ENCODE measurements around the gene SIMC1. TPM values are rescaled to one million over a fixed set of nuclear protein-coding genes. Genes with fewer than 3 reads are reported as not detected.
"Not testable (repeated sequence)": the region's sequence is repeated elsewhere in the genome, so short reads cannot be mapped to it uniquely, and the experiment has no call there.

The SIMC1 gene
- total and polyA plus RNA-seq, 8 donors: 6.1 to 58.3 (median 15.9) TPM

- H3K27ac ChIP-seq; H3K4me3 ChIP-seq; H3K27me3 ChIP-seq; DNase-seq; H3K4me1 ChIP-seq; H3K9me3 ChIP-seq; intact Hi-C loops (cut with DNase I; ENCODE audit: low total_unique reads); H3K36me3 ChIP-seq: not testable (repeated sequence)
- WGBS, 5 donors: 84 to 95% (median 90%) methylated on average over 7 to 8 of the region's 8 CpGs
Measured at GRCh38 chr5:176253370-176254065, 15.3 kb downstream of the SIMC1 start.

GRCh38 chr5:176254066-176254393 is 15.8 kb downstream of the SIMC1 start:
- H3K4me1 ChIP-seq; H3K27ac ChIP-seq; H3K9me3 ChIP-seq; H3K4me3 ChIP-seq; H3K27me3 ChIP-seq; H3K36me3 ChIP-seq; DNase-seq; intact Hi-C loops (cut with DNase I; ENCODE audit: low total_unique reads): not testable (repeated sequence)
- 28 to 51% (median 36%) methylated on average over 2 of the region's 2 CpGs for WGBS, 5 donors

GRCh38 chr5:176257871-176258505 is 19.8 kb downstream of the SIMC1 start:
- H3K36me3 ChIP-seq; H3K4me3 ChIP-seq; H3K27me3 ChIP-seq; intact Hi-C loops (cut with DNase I; ENCODE audit: low total_unique reads); H3K4me1 ChIP-seq; DNase-seq; H3K27ac ChIP-seq; H3K9me3 ChIP-seq: not testable (repeated sequence)
- WGBS, 5 donors: 92 to 99% (median 98%) methylated on average over 4 to 5 of the region's 5 CpGs

GRCh38 chr5:176260682-176261081 is 22.5 kb downstream of the SIMC1 start:
- H3K4me3 ChIP-seq; H3K36me3 ChIP-seq; H3K27ac ChIP-seq; DNase-seq; intact Hi-C loops (cut with DNase I; ENCODE audit: low total_unique reads); H3K4me1 ChIP-seq; H3K27me3 ChIP-seq; H3K9me3 ChIP-seq: not testable (repeated sequence)
- WGBS, 5 donors: 94 to 96% (median 95%) methylated on average over 4 to 5 of the region's 5 CpGs

GRCh38 chr5:176266448-176266847 is 28.2 kb downstream of the SIMC1 start:
- intact Hi-C loops (cut with DNase I; ENCODE audit: low total_unique reads); H3K4me3 ChIP-seq; H3K36me3 ChIP-seq; H3K4me1 ChIP-seq; H3K27me3 ChIP-seq; DNase-seq; H3K9me3 ChIP-seq; H3K27ac ChIP-seq: not testable (repeated sequence)
- WGBS, 5 donors: 86 to 100% methylated on average over 1 of the region's 1 CpG; no CpG with 5 or more reads in 3 of the 5 donors

- H3K27me3 ChIP-seq; H3K27ac ChIP-seq; DNase-seq; intact Hi-C loops (cut with DNase I; ENCODE audit: low total_unique reads); H3K4me1 ChIP-seq; H3K36me3 ChIP-seq; H3K4me3 ChIP-seq; H3K9me3 ChIP-seq: not testable (repeated sequence)
Measured at GRCh38 chr5:176289018-176289417, 50.8 kb downstream of the SIMC1 start.

- intact Hi-C loops (cut with DNase I; ENCODE audit: low total_unique reads); H3K27ac ChIP-seq; H3K4me1 ChIP-seq; H3K4me3 ChIP-seq; H3K9me3 ChIP-seq; H3K36me3 ChIP-seq; H3K27me3 ChIP-seq; DNase-seq: not testable (repeated sequence)
- 88 to 96% (median 94%) methylated on average over 13 to 14 of the region's 14 CpGs for WGBS, 5 donors
Measured at GRCh38 chr5:176290057-176290840, 52.0 kb downstream of the SIMC1 start.

GRCh38 chr5:176305356-176305755 is 67.1 kb downstream of the SIMC1 start:
- H3K27me3 ChIP-seq; H3K9me3 ChIP-seq; H3K4me1 ChIP-seq; intact Hi-C loops (cut with DNase I; ENCODE audit: low total_unique reads); DNase-seq; H3K4me3 ChIP-seq; H3K27ac ChIP-seq: not testable (repeated sequence)
- 95 to 100% (median 99%) methylated on average over 5 to 13 of the region's 31 CpGs; no CpG with 5 or more reads in 1 of the 5 donors for WGBS, 5 donors
- H3K36me3 ChIP-seq: peaks cover 1 to 52% (median 48%) of the 10 kb centered on the region in 4 donors

Data from stomach (tissue), 9 donors.